H1 (cell line): ENCODE measurements around the gene RESP18. TPM values are rescaled to one million over a fixed set of nuclear protein-coding genes. Genes with fewer than 3 reads are reported as not detected.

Experiments used
- CTCF ChIA-PET: fragments of 300-600 bp; sonication (Branson Sonifier 250); formaldehyde crosslinking; loops from one replicate; lab custom pipeline; 2021; ENCODE audit not compliant: partially characterized antibody; lab: Charles Lee
- POLR2A ChIA-PET: fragments of 300-600 bp; sonication (Branson Sonifier 250); formaldehyde crosslinking; loops from one replicate; lab custom pipeline; 2021; ENCODE audit warnings: inconsistent platforms; ENCODE audit not compliant: partially characterized antibody; lab: Charles Lee
- DNase-seq, 2 experiments: peaks; one replicate each; pipeline versions ENCODE4 v3.0.0 to v3.0.0-alpha.2; 2010 to 2022; ENCODE audit warnings: low spot score in 2 of 2, low read depth in 1 of 2, mixed read lengths in 1 of 2
- FAIRE-seq: peaks from 2 replicates; lab custom pipeline; 2011; peaks lifted over from hg19 to GRCh38; lab: Jason Lieb, UNC
- H2AFZ ChIP-seq: 2 replicates; pipeline ENCODE4 v1.8.1; 2012; ENCODE audit warnings: low read length, inconsistent platforms
- H2AK5ac ChIP-seq: 2 replicates; pipeline ENCODE4 v1.6.1; 2013; ENCODE audit warnings: low read depth, low read length
- H2BK120ac ChIP-seq: replicated peaks from 2 replicates; pipeline ENCODE3; 2013; ENCODE audit warnings: low read depth, low read length, inconsistent platforms
- H2BK12ac ChIP-seq: 2 replicates; pipeline ENCODE4 v1.6.1; 2013; ENCODE audit warnings: low read depth, low read length
- H2BK15ac ChIP-seq: 2 replicates; pipeline ENCODE4 v1.6.1; 2013; ENCODE audit warnings: low read length
- H2BK20ac ChIP-seq: 2 replicates; pipeline ENCODE4 v1.6.1; 2013; ENCODE audit warnings: low read length
- H2BK5ac ChIP-seq: 2 replicates; pipeline ENCODE4 v1.6.1; 2013; ENCODE audit warnings: low read depth, low read length
- H3K14ac ChIP-seq: 2 replicates; pipeline ENCODE4 v1.6.1; 2013; ENCODE audit warnings: inconsistent platforms; ENCODE audit not compliant: insufficient read length
- H3K18ac ChIP-seq: 2 replicates; pipeline ENCODE4 v1.6.1; 2013; ENCODE audit warnings: low read length; ENCODE audit errors: extremely low read depth
- H3K23ac ChIP-seq: 2 replicates; pipeline ENCODE4 v1.6.1; 2013; ENCODE audit warnings: inconsistent platforms; ENCODE audit not compliant: insufficient read length
- H3K23me2 ChIP-seq: 2 replicates; pipeline ENCODE4 v1.6.1; 2013; ENCODE audit warnings: low read depth, low read length
- H3K27ac ChIP-seq: 2 replicates; pipeline ENCODE4 v1.6.1; 2011; ENCODE audit warnings: low read depth, low read length, inconsistent platforms
- H3K27me3 ChIP-seq, 4 experiments: replicated peaks in 1 of 4; 1 replicate in 1 of 4; 2 replicates in 3 of 4; pipeline versions ENCODE4 v1.6.1 to v1.8.1; 2011 to 2013; ENCODE audit warnings: low read length in 3 of 4, mild to moderate bottlenecking in 3 of 4, inconsistent platforms in 2 of 4, mixed read lengths in 2 of 4, moderate library complexity in 1 of 4; ENCODE audit not compliant: control insufficient read depth in 3 of 4, insufficient read depth in 3 of 4; ENCODE audit errors: extremely low read depth in 1 of 4
- H3K36me3 ChIP-seq, 4 experiments: 2 replicates each; pipeline versions ENCODE4 v1.6.1 to v1.8.1; 2011 to 2013; ENCODE audit warnings: mild to moderate bottlenecking in 4 of 4, low read length in 3 of 4, moderate library complexity in 2 of 4, control low read depth in 1 of 4, inconsistent platforms in 1 of 4; ENCODE audit not compliant: insufficient read depth in 4 of 4, control insufficient read depth in 2 of 4
- H3K4ac ChIP-seq: replicated peaks from 2 replicates; pipeline ENCODE3; 2013; ENCODE audit warnings: low read length, low read depth, mixed read lengths, inconsistent platforms; ENCODE audit not compliant: insufficient read length
- H3K4me1 ChIP-seq, 4 experiments: replicated peaks in 1 of 4; 1 replicate in 1 of 4; 2 replicates in 3 of 4; pipeline versions ENCODE4 v1.6.1 to v1.8.1; 2011 to 2013; ENCODE audit warnings: low read length in 3 of 4, inconsistent platforms in 2 of 4, mixed read lengths in 1 of 4; ENCODE audit not compliant: insufficient read depth in 4 of 4, control insufficient read depth in 3 of 4
- H3K4me2 ChIP-seq, 2 experiments: 2 replicates each; pipeline versions ENCODE4 v1.6.1 to v1.8.1; 2011 to 2013; ENCODE audit warnings: low read depth in 2 of 2, low read length in 2 of 2, control low read depth in 1 of 2, inconsistent platforms in 1 of 2, mild to moderate bottlenecking in 1 of 2; ENCODE audit not compliant: insufficient read depth in 1 of 2
- H3K4me3 ChIP-seq, 4 experiments: fragments of 200-600, 300-600 bp in 1 of 4; sonication (generic), shearing (Covaris generic), sonication (Bioruptor Twin) in 1 of 4; 2 replicates each; pipeline versions ENCODE4 v1.5.1 to v1.8.1; 2011 to 2016; ENCODE audit warnings: low read length in 4 of 4, low read depth in 3 of 4, control low read depth in 2 of 4, inconsistent platforms in 2 of 4, mild to moderate bottlenecking in 2 of 4, mixed read lengths in 1 of 4, moderate library complexity in 1 of 4; ENCODE audit not compliant: insufficient read depth in 2 of 4; ENCODE audit errors: extremely low read depth in 1 of 4
- H3K56ac ChIP-seq: replicated peaks from 2 replicates; pipeline ENCODE3; 2013; ENCODE audit warnings: low read depth, mild to moderate bottlenecking, mixed read lengths, low read length, inconsistent platforms; ENCODE audit not compliant: insufficient read length
- H3K79me1 ChIP-seq: 2 replicates; pipeline ENCODE4 v1.6.1; 2013; ENCODE audit warnings: low read depth, low read length, control low read depth
- H3K79me2 ChIP-seq, 2 experiments: 2 replicates each; pipeline versions ENCODE4 v1.6.1 to v1.8.1; 2012 to 2013; ENCODE audit warnings: low read length in 2 of 2, mild to moderate bottlenecking in 2 of 2, inconsistent platforms in 1 of 2; ENCODE audit not compliant: insufficient read depth in 2 of 2, control insufficient read depth in 1 of 2
- H3K9ac ChIP-seq, 4 experiments: replicated peaks in 1 of 4; 1 replicate in 1 of 4; 2 replicates in 3 of 4; pipeline versions ENCODE4 v1.6.1 to v1.8.1; 2011 to 2013; ENCODE audit warnings: low read depth in 3 of 4, low read length in 3 of 4, control low read depth in 2 of 4, mild to moderate bottlenecking in 2 of 4, moderate library complexity in 2 of 4, inconsistent platforms in 1 of 4; ENCODE audit errors: extremely low read depth in 1 of 4
- H3K9me3 ChIP-seq, 2 experiments: 2 replicates each; pipeline versions ENCODE4 v1.6.1 to v1.8.1; 2012 to 2013; ENCODE audit warnings: mild to moderate bottlenecking in 2 of 2, moderate library complexity in 2 of 2, control low read depth in 1 of 2, inconsistent platforms in 1 of 2, low read depth in 1 of 2, low read length in 1 of 2, mixed read lengths in 1 of 2; ENCODE audit not compliant: insufficient read depth in 2 of 2
- H4K20me1 ChIP-seq, 2 experiments: replicated peaks in 1 of 2; 2 replicates each; pipeline versions ENCODE3 to v1.8.1; 2011 to 2013; ENCODE audit warnings: inconsistent platforms in 2 of 2, low read length in 2 of 2, mild to moderate bottlenecking in 1 of 2; ENCODE audit not compliant: insufficient read depth in 2 of 2, control insufficient read depth in 1 of 2
- H4K5ac ChIP-seq: 2 replicates; pipeline ENCODE4 v1.6.1; 2013; ENCODE audit warnings: low read length, low read depth, mixed read lengths, inconsistent platforms; ENCODE audit not compliant: insufficient read length
- H4K8ac ChIP-seq: 2 replicates; pipeline ENCODE4 v1.8.0; 2013; ENCODE audit warnings: mild to moderate bottlenecking, moderate library complexity, low read length, inconsistent platforms; ENCODE audit not compliant: insufficient read depth; ENCODE audit errors: extremely low read depth
- H4K91ac ChIP-seq: replicated peaks from 2 replicates; pipeline ENCODE3; 2013; ENCODE audit warnings: low read length, mixed read lengths, inconsistent platforms; ENCODE audit not compliant: insufficient read length
- CBX8 ChIP-seq: fragments of 300-800, 300-1000 bp; sonication (generic); IDR thresholded peaks from 2 replicates; pipeline ENCODE4 v1.7.1; 2016; ENCODE audit warnings: low read depth, low read length, borderline replicate concordance
- CTBP2 ChIP-seq: IDR thresholded peaks from 2 replicates; pipeline ENCODE4 v1.7.0; 2011; ENCODE audit warnings: borderline replicate concordance, mild to moderate bottlenecking, moderate library complexity, mixed read lengths, low read length; ENCODE audit not compliant: insufficient read depth, insufficient read length
- JUN ChIP-seq: IDR thresholded peaks from 2 replicates; pipeline ENCODE4 v1.6.1; 2011; ENCODE audit warnings: low read depth, mild to moderate bottlenecking, improper control_type of control experiment, low read length
- RBBP5 ChIP-seq: IDR thresholded peaks from 2 replicates; pipeline ENCODE4 v1.7.1; 2012; ENCODE audit warnings: low read depth, mild to moderate bottlenecking, inconsistent platforms, low read length, moderate library complexity, borderline replicate concordance
- SP1 ChIP-seq: IDR thresholded peaks from 2 replicates; pipeline ENCODE4 v1.6.1; 2011; ENCODE audit warnings: low read depth, low read length
- SRF ChIP-seq: IDR thresholded peaks from 2 replicates; pipeline ENCODE4 v1.6.1; 2011; ENCODE audit warnings: mild to moderate bottlenecking, low read depth, low read length, moderate library complexity
- YY1 ChIP-seq: IDR thresholded peaks from 2 replicates; pipeline ENCODE4 v1.6.1; 2011; ENCODE audit warnings: low read depth, mild to moderate bottlenecking, low read length
- ZNF274 ChIP-seq: IDR thresholded peaks from 2 replicates; pipeline ENCODE4 v1.7.0; 2012; ENCODE audit warnings: low read length, borderline replicate concordance; ENCODE audit errors: extremely low read depth
- WGBS, 2 experiments: shearing (Covaris generic) in 1 of 2; methylation state at CpG; one replicate each; pipeline versions ENCODE4 v1.1.6 to v1.1.7; 2013 to 2015; ENCODE audit warnings: low lambda C conversion rate in 2 of 2, mixed read lengths in 2 of 2, inconsistent platforms in 1 of 2, low coverage in 1 of 2, missing lambda C conversion rate in 1 of 2; ENCODE audit not compliant: insufficient replicate concordance in 2 of 2, insufficient coverage in 1 of 2, insufficient read length in 1 of 2; ENCODE audit errors: extremely low coverage in 1 of 2, missing lambda C conversion rate in 1 of 2; 5-methylcytosine and 5-hydroxymethylcytosine counted together
- polyA plus RNA-seq, 7 experiments: library from polyadenylated mRNA; depleted of rRNA in 3 of 7; stranded (reverse) in 5 of 7; unstranded in 2 of 7; fragments of >200 nt in 5 of 7; fragments of 200-250 nt in 2 of 7; gene quantifications; 1 replicate in 5 of 7; 2 replicates in 1 of 7; 4 replicates in 1 of 7; pipeline versions ENCODE4 v1.2.1 to v1.2.3, GENCODE V29; 2011 to 2013; ENCODE audit warnings: missing spikeins in 2 of 7, mixed read lengths in 2 of 7
- total RNA-seq: library from RNA; stranded (reverse); fragmentation: NEBNext Ultra II Directional; extraction: Animal tissue kit (Norgen Biotek cat#: 25700); gene quantifications from 2 replicates; pipeline ENCODE4 v1.2.1, GENCODE V29; 2021
- TF ChIP-seq, protein P1 (sequence below): IDR thresholded peaks from 2 replicates; pipeline ENCODE4 v1.6.1; 2011; ENCODE audit warnings: low read length, improper control_type of control experiment
- TF ChIP-seq, protein P2 (sequence below): IDR thresholded peaks from 2 replicates; pipeline ENCODE4 v1.6.1; 2012; ENCODE audit warnings: low read length, inconsistent platforms
- TF ChIP-seq, protein P3 (sequence below): IDR thresholded peaks from 2 replicates; pipeline ENCODE4 v1.6.1; 2012; ENCODE audit warnings: inconsistent platforms

RESP18 gene
- total and polyA plus RNA-seq, 2 of the 8 experiments (the other 6 are each of a cell fraction or from before 2014, with no cell fraction given): not detected

DNA sequence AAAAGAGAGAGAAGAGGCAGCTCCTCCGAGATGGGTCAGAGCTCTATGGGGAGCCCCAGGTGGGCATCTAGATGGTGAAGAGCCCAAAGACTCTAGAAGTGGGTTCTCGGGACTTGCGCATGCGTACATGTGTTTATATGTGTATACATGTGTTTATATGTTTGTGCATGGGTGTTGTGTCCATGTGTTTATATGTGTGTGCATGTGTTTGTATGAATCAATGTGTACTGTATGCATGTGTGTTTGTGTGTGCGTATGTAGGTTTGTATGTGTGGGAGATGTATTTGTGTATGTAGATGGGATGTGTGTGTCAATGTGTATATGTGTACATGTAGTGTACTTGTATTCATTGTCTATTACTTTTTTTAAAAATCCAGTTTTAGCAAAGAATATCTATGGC is 29.5 kb upstream of the RESP18 start:
- H3K14ac ChIP-seq: no peak overlapping the region
- H3K27ac ChIP-seq: no peak overlapping the region
- H3K4ac ChIP-seq: no peak overlapping the region
- DNase-seq: no peak
- peaks cover 11 to 35% (median 29%) of the 10 kb centered on the region in 4 experiments for H3K27me3 ChIP-seq
- H3K56ac ChIP-seq: no peak overlapping the region
- H3K9me3 ChIP-seq: no peaks in the 10 kb centered on the region
- FAIRE-seq: no peak
- H2BK12ac ChIP-seq: no peak overlapping the region
- H3K23me2 ChIP-seq: peaks cover 11% of the 10 kb centered on the region; the same call in 1 of the 2 replicates
- no peak overlapping the region for H2BK120ac ChIP-seq
- H3K4me1 ChIP-seq: peaks cover 0 to 9% (median 3%) of the 10 kb centered on the region in 4 experiments; a peak in 3 of 7 replicates
- no peak overlapping the region for H3K23ac ChIP-seq
- ChIA-PET CTCF (interaction anchor here (0.7 to 3.0 kb wide), 5 partner anchors 9 to 324 kb away, joined by 3 to 17 read pairs (median 4); no protein-coding TSS in a partner anchor), POLR2A (no interaction called here)
- H3K79me2 ChIP-seq: no peaks in the 10 kb centered on the region
- H2BK15ac ChIP-seq: no peak overlapping the region
- no peak overlapping the region for H2BK20ac ChIP-seq
- H3K18ac ChIP-seq: no peak overlapping the region
- no peaks in the 10 kb centered on the region for H3K79me1 ChIP-seq
- 82 to 100% methylated on average over 1 to 5 of the region's 5 CpGs for WGBS, 2 experiments
- H2AFZ ChIP-seq: no peak overlapping the region
- H2AK5ac ChIP-seq: no peak overlapping the region
- H2BK5ac ChIP-seq: no peak overlapping the region
- H3K4me2 ChIP-seq: no peak overlapping the region
- no peak overlapping the region for H4K91ac ChIP-seq
- peaks cover 0 to 4% of the 10 kb centered on the region in 2 experiments for H4K20me1 ChIP-seq
- H4K5ac ChIP-seq: no peak overlapping the region
- H3K4me3 ChIP-seq: no peak overlapping the region
- no peak overlapping the region for H4K8ac ChIP-seq
- no peaks in the 10 kb centered on the region for H3K36me3 ChIP-seq
- H3K9ac ChIP-seq: no peak overlapping the region
- TF ChIP-seq SRF: no peak
- TF ChIP-seq ZNF274: no peak
- no peak for TF ChIP-seq JUN
- TF ChIP-seq, protein P1, sequence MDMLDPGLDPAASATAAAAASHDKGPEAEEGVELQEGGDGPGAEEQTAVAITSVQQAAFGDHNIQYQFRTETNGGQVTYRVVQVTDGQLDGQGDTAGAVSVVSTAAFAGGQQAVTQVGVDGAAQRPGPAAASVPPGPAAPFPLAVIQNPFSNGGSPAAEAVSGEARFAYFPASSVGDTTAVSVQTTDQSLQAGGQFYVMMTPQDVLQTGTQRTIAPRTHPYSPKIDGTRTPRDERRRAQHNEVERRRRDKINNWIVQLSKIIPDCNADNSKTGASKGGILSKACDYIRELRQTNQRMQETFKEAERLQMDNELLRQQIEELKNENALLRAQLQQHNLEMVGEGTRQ: no peak
- TF ChIP-seq SP1: no peak
- no peak for TF ChIP-seq CBX8
- TF ChIP-seq, protein P2, sequence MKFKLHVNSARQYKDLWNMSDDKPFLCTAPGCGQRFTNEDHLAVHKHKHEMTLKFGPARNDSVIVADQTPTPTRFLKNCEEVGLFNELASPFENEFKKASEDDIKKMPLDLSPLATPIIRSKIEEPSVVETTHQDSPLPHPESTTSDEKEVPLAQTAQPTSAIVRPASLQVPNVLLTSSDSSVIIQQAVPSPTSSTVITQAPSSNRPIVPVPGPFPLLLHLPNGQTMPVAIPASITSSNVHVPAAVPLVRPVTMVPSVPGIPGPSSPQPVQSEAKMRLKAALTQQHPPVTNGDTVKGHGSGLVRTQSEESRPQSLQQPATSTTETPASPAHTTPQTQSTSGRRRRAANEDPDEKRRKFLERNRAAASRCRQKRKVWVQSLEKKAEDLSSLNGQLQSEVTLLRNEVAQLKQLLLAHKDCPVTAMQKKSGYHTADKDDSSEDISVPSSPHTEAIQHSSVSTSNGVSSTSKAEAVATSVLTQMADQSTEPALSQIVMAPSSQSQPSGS: no peak
- TF ChIP-seq, protein P3, sequence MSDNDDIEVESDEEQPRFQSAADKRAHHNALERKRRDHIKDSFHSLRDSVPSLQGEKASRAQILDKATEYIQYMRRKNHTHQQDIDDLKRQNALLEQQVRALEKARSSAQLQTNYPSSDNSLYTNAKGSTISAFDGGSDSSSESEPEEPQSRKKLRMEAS: no peak
- TF ChIP-seq RBBP5: no peak
- no peak for TF ChIP-seq CTBP2
- no peak for TF ChIP-seq YY1
